Suprapubic skin (tissue), 4 donors: ENCODE data around the gene ABHD16B.

Experiments
- POLR2A ChIP-seq, 2 donors: fragments of 450-650 bp; IDR thresholded peaks; one replicate each; pipeline ENCODE4 v1.6.1; 2017; ENCODE audit warnings: antibody characterized with exemption in 2 of 2, mild to moderate bottlenecking in 2 of 2, moderate library complexity in 2 of 2
- POLR2AphosphoS5 ChIP-seq, 3 donors: sonication (generic); formaldehyde crosslinking; IDR thresholded peaks; one replicate each; pipeline ENCODE4 v1.6.1; 2017; ENCODE audit warnings: antibody characterized with exemption in 3 of 3
- TF ChIP-seq, protein P1 (sequence below), 2 donors: fragments of 200-600 bp in 1 of 2; fragments of 450-650 bp in 1 of 2; sonication (generic) in 1 of 2; IDR thresholded peaks; one replicate each; pipeline ENCODE4 v1.5.1; 2016 to 2019; ENCODE audit warnings: antibody characterized with exemption in 2 of 2, mild to moderate bottlenecking in 1 of 2, moderate library complexity in 1 of 2

GRCh38 chr20:63850689-63851547 lies 10.4 kb upstream of the ABHD16B start:
- TF ChIP-seq, protein P1, sequence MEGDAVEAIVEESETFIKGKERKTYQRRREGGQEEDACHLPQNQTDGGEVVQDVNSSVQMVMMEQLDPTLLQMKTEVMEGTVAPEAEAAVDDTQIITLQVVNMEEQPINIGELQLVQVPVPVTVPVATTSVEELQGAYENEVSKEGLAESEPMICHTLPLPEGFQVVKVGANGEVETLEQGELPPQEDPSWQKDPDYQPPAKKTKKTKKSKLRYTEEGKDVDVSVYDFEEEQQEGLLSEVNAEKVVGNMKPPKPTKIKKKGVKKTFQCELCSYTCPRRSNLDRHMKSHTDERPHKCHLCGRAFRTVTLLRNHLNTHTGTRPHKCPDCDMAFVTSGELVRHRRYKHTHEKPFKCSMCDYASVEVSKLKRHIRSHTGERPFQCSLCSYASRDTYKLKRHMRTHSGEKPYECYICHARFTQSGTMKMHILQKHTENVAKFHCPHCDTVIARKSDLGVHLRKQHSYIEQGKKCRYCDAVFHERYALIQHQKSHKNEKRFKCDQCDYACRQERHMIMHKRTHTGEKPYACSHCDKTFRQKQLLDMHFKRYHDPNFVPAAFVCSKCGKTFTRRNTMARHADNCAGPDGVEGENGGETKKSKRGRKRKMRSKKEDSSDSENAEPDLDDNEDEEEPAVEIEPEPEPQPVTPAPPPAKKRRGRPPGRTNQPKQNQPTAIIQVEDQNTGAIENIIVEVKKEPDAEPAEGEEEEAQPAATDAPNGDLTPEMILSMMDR (IDR thresholded peaks at IDR 0.05) = no peak
- TF ChIP-seq POLR2AphosphoS5 (IDR thresholded peaks at IDR 0.05) (no peak), POLR2A (IDR thresholded peaks at IDR 0.05) (no peak)
